ENCODE measurements around the gene ARID1B.
"Not testable (repeated sequence)": the region's sequence is repeated elsewhere in the genome, so short reads cannot be mapped to it uniquely, and the experiment has no call there.

ARID1B gene

DNA sequence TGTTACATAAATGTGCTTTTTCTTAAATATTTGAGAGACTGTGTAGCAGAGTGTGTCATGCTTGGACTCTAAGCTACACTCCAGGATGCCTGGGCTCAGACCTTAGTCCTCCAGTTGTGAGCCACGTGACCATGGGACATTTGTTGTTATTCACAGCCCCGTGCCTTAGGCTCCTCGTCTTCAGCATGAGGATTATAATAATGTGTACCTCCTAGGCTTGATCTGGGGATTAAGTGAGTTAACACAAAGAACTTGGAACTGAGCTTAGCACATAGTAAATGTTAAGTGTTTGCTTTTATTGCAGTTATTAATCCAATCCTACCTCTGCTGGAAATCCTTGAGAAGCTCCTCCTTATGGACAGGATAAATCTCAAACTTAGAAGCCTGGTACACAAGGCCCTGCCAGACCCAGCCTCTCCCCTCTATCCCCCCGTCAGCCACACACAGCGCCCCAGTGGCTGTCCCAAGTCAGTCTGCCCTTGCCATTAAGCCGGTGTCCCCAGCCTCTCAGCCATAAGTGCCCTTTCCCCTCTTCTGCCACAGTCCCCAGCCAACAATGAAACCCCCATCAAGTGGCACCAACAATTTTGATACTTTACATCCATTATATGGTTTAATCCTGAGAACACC, 368.6 kb downstream of the ARID1B start:
- Histone ChIP-seq H3K9me3 (ENCODE audit: control insufficient read depth, low read length) (no peaks in the 10 kb centered on the region), H3K4me1 (ENCODE audit: control insufficient read depth, insufficient read depth, low read length, poor library complexity, severe bottlenecking) (no peaks in the 10 kb centered on the region), H3K27me3 (replicated peaks; ENCODE audit: control insufficient read depth, insufficient read depth, low read length, poor library complexity, severe bottlenecking) (no peaks in the 10 kb centered on the region), H3K36me3 (ENCODE audit: control insufficient read depth, insufficient read depth, low read length) (peaks cover 28% of the 10 kb centered on the region), H3K4me3 (ENCODE audit: insufficient read depth, low read depth, low read length, poor library complexity, severe bottlenecking) (no peak overlapping the region), H3K27ac (ENCODE audit: insufficient read depth, low read length, poor library complexity, severe bottlenecking) (no peak overlapping the region)
- no peak for DNase-seq

DNA sequence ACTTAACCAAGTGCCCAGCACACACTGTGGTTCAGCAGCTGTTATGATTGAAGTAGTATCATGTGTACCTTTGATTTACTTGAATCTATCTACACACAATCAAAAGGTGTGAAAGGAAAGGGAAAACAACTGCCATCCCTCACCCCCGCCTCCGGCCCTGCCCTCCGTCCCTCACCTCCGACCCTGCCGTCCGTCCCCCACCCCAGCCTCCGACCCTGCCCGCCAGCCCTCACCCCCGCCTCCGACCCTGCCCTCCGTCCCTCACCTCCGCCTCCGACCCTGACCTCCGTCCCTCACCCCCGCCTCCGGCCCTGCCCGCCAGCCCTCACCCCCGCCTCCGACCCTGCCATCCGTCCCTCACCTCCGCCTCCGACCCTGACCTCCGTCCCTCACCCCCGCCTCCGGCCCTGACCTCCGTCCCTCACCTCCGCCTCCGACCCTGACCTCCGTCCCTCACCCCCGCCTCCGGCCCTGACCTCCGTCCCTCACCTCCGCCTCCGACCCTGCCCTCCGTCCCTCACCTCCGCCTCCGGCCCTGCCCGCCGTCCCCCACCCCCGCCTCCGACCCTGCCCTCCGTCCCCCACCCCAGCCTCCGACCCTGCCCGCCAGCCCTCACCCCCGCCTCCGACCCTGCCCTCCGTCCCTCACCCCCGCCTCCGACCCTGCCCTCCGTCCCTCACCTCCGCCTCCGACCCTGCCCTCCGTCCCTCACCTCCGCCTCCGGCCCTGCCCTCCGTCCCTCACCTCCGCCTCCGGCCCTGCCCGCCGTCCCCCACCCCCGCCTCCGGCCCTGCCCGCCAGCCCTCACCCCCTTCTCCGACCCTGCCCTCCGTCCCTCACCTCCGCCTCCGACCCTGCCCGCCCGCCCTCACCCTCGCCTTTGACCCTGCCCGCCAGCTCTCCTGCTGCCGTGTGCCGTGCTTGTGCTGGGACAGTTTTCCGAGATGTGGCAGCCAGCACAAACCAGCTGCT, 370.2 kb downstream of the ARID1B start:
- H3K9me3 ChIP-seq (ENCODE audit: control insufficient read depth, low read length); H3K4me3 ChIP-seq (ENCODE audit: insufficient read depth, low read depth, low read length, poor library complexity, severe bottlenecking); H3K4me1 ChIP-seq (ENCODE audit: control insufficient read depth, insufficient read depth, low read length, poor library complexity, severe bottlenecking); H3K27ac ChIP-seq (ENCODE audit: insufficient read depth, low read length, poor library complexity, severe bottlenecking); DNase-seq; H3K27me3 ChIP-seq (replicated peaks; ENCODE audit: control insufficient read depth, insufficient read depth, low read length, poor library complexity, severe bottlenecking): not testable (repeated sequence)
- H3K36me3 ChIP-seq (ENCODE audit: control insufficient read depth, insufficient read depth, low read length) = peaks cover 33% of the 10 kb centered on the region

DNA sequence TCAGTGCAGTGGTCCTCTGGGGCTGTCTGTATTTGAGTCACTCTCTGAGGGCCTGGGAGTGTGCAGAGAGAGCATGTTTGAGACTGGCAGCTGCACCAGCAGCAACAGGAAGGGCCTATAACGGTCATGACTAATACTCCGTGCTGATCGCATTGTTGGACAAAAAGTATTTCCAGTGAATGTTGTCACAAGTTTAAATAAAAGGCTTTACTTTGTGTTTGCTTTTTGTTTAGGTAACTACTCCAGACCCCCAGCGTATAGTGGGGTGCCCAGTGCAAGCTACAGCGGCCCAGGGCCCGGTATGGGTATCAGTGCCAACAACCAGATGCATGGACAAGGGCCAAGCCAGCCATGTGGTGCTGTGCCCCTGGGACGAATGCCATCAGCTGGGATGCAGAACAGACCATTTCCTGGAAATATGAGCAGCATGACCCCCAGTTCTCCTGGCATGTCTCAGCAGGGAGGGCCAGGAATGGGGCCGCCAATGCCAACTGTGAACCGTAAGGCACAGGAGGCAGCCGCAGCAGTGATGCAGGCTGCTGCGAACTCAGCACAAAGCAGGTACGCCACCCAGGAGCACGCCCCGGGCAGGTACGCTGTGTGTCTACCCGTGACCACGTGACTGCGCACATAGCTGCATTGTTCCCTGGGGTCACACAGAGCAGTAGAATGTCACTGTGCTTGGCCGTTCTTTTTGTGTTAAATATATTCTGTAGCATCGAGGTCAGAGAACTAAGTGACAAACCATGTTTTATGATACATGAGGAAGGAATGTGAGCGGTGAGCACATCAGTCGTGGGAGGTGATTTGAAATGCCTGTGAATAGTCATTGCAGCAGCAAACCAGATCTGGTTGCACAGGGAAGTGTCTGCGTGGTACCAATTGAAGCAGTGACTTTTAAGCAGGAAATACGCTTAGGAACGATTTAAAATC, 371.5 kb downstream of the ARID1B start:
- H3K4me3 ChIP-seq (ENCODE audit: insufficient read depth, low read depth, low read length, poor library complexity, severe bottlenecking) = no peak overlapping the region
- no peaks in the 10 kb centered on the region for H3K27me3 ChIP-seq (replicated peaks; ENCODE audit: control insufficient read depth, insufficient read depth, low read length, poor library complexity, severe bottlenecking)
- H3K36me3 ChIP-seq (ENCODE audit: control insufficient read depth, insufficient read depth, low read length) = peaks cover 33% of the 10 kb centered on the region
- no peak for DNase-seq
- H3K9me3 ChIP-seq (ENCODE audit: control insufficient read depth, low read length) = no peaks in the 10 kb centered on the region
- H3K4me1 ChIP-seq (ENCODE audit: control insufficient read depth, insufficient read depth, low read length, poor library complexity, severe bottlenecking) = no peaks in the 10 kb centered on the region
- no peak overlapping the region for H3K27ac ChIP-seq (ENCODE audit: insufficient read depth, low read length, poor library complexity, severe bottlenecking)

DNA sequence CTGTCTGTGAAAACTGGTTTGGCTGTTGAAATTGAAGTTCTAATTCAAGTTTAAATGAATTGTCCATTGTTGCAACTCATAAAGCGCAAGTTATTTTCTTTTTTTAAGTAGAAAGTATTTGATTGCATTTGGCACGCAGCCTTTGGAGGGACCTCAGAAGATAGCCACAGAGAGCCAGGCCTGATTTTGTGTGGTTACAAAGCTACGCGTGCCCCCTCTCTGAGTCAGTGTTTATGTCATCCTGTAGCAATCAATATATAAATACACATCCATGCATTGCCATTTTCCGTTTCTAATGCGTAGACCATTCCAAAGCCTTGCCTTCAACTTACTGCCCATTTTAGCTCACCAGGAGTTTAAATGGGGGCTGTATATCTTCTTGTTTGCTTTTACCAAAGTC, 372.9 kb downstream of the ARID1B start:
- H3K36me3 ChIP-seq (ENCODE audit: control insufficient read depth, insufficient read depth, low read length) = peaks cover 31% of the 10 kb centered on the region
- no peak overlapping the region for H3K4me3 ChIP-seq (ENCODE audit: insufficient read depth, low read depth, low read length, poor library complexity, severe bottlenecking)
- H3K4me1 ChIP-seq (ENCODE audit: control insufficient read depth, insufficient read depth, low read length, poor library complexity, severe bottlenecking) = no peaks in the 10 kb centered on the region
- H3K27me3 ChIP-seq (replicated peaks; ENCODE audit: control insufficient read depth, insufficient read depth, low read length, poor library complexity, severe bottlenecking) = no peaks in the 10 kb centered on the region
- no peak for DNase-seq
- H3K27ac ChIP-seq (ENCODE audit: insufficient read depth, low read length, poor library complexity, severe bottlenecking) = no peak overlapping the region
- no peaks in the 10 kb centered on the region for H3K9me3 ChIP-seq (ENCODE audit: control insufficient read depth, low read length)

DNA sequence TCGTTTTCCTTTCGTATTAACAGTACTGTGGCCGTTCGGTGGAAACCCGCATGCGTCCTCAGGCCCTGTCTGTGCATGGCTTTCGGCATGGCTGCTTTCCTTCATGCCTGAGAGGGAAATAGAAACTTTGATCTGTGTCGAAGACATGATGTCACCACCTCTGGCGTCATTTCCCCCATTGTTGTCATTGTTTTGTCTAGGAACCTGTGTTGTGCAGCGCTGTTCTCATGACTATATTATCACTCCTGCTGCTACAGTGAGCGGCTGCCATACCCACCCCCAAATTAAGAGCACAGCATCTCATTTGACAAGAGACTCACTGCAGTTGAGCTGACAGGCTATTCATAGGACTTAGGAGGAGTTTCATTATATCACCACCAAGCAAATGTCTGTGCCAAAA, 373.9 kb downstream of the ARID1B start:
- no peaks in the 10 kb centered on the region for H3K27me3 ChIP-seq (replicated peaks; ENCODE audit: control insufficient read depth, insufficient read depth, low read length, poor library complexity, severe bottlenecking)
- H3K36me3 ChIP-seq (ENCODE audit: control insufficient read depth, insufficient read depth, low read length) = peaks cover 31% of the 10 kb centered on the region
- DNase-seq = no peak
- no peak overlapping the region for H3K27ac ChIP-seq (ENCODE audit: insufficient read depth, low read length, poor library complexity, severe bottlenecking)
- H3K4me3 ChIP-seq (ENCODE audit: insufficient read depth, low read depth, low read length, poor library complexity, severe bottlenecking) = no peak overlapping the region
- H3K9me3 ChIP-seq (ENCODE audit: control insufficient read depth, low read length) = no peaks in the 10 kb centered on the region
- H3K4me1 ChIP-seq (ENCODE audit: control insufficient read depth, insufficient read depth, low read length, poor library complexity, severe bottlenecking) = no peaks in the 10 kb centered on the region

DNA sequence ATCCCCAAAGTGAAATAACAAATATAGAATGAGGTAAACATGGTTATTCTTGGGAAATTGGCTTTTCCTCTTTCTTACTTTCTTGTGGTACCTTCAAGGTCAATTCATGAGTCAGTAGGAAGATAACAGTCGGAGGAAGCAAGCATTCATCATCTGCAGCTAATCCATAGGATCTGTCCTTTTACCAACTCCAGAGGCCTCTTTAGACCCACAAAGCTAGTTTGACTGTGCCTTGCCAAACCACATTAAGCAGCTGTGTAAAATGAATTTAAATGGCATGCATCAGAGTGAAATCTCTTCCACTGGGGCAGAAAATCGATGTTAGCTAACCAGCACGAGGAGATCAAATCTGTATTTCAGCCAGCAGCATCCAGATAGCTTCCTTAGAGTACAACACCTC, 374.8 kb downstream of the ARID1B start:
- no peak overlapping the region for H3K4me3 ChIP-seq (ENCODE audit: insufficient read depth, low read depth, low read length, poor library complexity, severe bottlenecking)
- peaks cover 37% of the 10 kb centered on the region for H3K36me3 ChIP-seq (ENCODE audit: control insufficient read depth, insufficient read depth, low read length)
- DNase-seq = no peak
- no peaks in the 10 kb centered on the region for H3K4me1 ChIP-seq (ENCODE audit: control insufficient read depth, insufficient read depth, low read length, poor library complexity, severe bottlenecking)
- no peaks in the 10 kb centered on the region for H3K27me3 ChIP-seq (replicated peaks; ENCODE audit: control insufficient read depth, insufficient read depth, low read length, poor library complexity, severe bottlenecking)
- no peaks in the 10 kb centered on the region for H3K9me3 ChIP-seq (ENCODE audit: control insufficient read depth, low read length)
- H3K27ac ChIP-seq (ENCODE audit: insufficient read depth, low read length, poor library complexity, severe bottlenecking) = no peak overlapping the region

DNA sequence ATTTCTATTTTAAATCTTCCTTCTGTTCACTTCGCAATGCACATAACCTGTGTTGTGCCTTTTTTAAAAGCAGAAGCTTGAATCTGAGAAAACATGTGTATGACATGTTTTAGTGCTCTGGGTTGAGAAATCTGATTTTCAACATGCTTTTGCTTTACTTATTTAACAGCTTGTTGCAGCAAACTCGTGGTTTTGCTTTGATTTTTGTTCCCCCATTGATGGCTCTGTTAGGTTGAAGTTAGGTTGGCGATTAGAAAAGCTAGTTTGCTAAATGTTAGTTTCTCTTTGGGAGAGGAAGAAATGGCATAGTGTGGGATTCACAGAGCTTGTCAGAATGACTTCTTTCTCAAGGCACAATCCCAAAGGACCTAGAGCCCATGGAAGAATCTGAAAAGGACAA, 375.4 kb downstream of the ARID1B start:
- H3K36me3 ChIP-seq (ENCODE audit: control insufficient read depth, insufficient read depth, low read length) = peaks cover 40% of the 10 kb centered on the region
- no peaks in the 10 kb centered on the region for H3K4me1 ChIP-seq (ENCODE audit: control insufficient read depth, insufficient read depth, low read length, poor library complexity, severe bottlenecking)
- no peak overlapping the region for H3K27ac ChIP-seq (ENCODE audit: insufficient read depth, low read length, poor library complexity, severe bottlenecking)
- H3K4me3 ChIP-seq (ENCODE audit: insufficient read depth, low read depth, low read length, poor library complexity, severe bottlenecking) = no peak overlapping the region
- H3K27me3 ChIP-seq (replicated peaks; ENCODE audit: control insufficient read depth, insufficient read depth, low read length, poor library complexity, severe bottlenecking) = no peaks in the 10 kb centered on the region
- no peaks in the 10 kb centered on the region for H3K9me3 ChIP-seq (ENCODE audit: control insufficient read depth, low read length)
- no peak for DNase-seq

DNA sequence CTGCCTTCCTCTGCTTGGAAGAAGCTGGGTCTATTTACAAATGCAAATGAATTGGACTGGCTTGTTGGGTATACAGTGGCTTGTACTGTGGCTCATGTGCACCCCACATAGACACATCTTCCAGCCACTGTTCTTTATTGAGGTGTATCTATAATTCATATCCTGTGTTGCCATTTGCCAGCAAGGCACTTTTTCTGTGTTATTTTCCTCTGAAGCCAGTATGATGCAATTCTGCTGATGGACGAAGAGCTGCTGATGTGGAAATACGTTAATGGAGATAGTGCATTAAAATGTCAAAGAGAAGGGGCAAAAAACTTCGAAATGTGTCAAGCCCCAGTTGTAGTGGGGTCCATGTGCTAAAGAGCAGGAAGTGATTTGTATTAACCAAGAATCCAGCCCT, 378.6 kb downstream of the ARID1B start:
- no peaks in the 10 kb centered on the region for H3K27me3 ChIP-seq (replicated peaks; ENCODE audit: control insufficient read depth, insufficient read depth, low read length, poor library complexity, severe bottlenecking)
- H3K4me1 ChIP-seq (ENCODE audit: control insufficient read depth, insufficient read depth, low read length, poor library complexity, severe bottlenecking) = no peaks in the 10 kb centered on the region

DNA sequence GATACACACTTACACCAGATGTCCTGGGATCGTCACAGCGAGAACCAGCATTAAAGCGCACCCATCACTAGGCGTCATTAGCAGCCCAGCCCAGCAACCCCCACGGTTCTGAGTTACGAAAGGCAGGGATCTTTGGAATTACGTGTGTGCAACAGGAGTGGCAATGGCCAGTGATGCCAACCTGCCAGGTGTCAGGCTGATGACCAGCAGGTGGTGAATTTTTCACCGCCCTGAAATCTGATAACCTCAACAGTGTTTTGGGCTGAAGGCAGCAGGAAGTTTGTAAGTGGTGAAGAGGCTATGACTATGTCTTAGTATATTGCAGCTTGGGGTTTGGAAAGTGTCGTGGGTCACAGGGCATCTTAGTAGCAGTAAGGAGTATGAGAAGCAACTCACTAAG, 380.1 kb downstream of the ARID1B start:
- H3K9me3 ChIP-seq (ENCODE audit: control insufficient read depth, low read length) = no peaks in the 10 kb centered on the region
- no peaks in the 10 kb centered on the region for H3K4me1 ChIP-seq (ENCODE audit: control insufficient read depth, insufficient read depth, low read length, poor library complexity, severe bottlenecking)
- DNase-seq = no peak
- no peak overlapping the region for H3K4me3 ChIP-seq (ENCODE audit: insufficient read depth, low read depth, low read length, poor library complexity, severe bottlenecking)
- no peaks in the 10 kb centered on the region for H3K27me3 ChIP-seq (replicated peaks; ENCODE audit: control insufficient read depth, insufficient read depth, low read length, poor library complexity, severe bottlenecking)
- H3K36me3 ChIP-seq (ENCODE audit: control insufficient read depth, insufficient read depth, low read length) = peaks cover 9% of the 10 kb centered on the region
- no peak overlapping the region for H3K27ac ChIP-seq (ENCODE audit: insufficient read depth, low read length, poor library complexity, severe bottlenecking)

More for the DNA sequence above, 378.6 kb downstream of the ARID1B start:
- Histone ChIP-seq H3K36me3 (ENCODE audit: control insufficient read depth, insufficient read depth, low read length) (peaks cover 19% of the 10 kb centered on the region), H3K27ac (ENCODE audit: insufficient read depth, low read length, poor library complexity, severe bottlenecking) (no peak overlapping the region), H3K4me3 (ENCODE audit: insufficient read depth, low read depth, low read length, poor library complexity, severe bottlenecking) (no peak overlapping the region), H3K9me3 (ENCODE audit: control insufficient read depth, low read length) (no peaks in the 10 kb centered on the region)
- no peak for DNase-seq
